ENCODE data around the gene CNTNAP5. TPM values are rescaled to one million over a fixed set of nuclear protein-coding genes. Genes with fewer than 3 reads are reported as not detected.

CNTNAP5 gene
- total and polyA plus RNA-seq, 9 of the 15 experiments (the other 6 are each of a cell fraction or from before 2014, with no cell fraction given), result not detected

DNA sequence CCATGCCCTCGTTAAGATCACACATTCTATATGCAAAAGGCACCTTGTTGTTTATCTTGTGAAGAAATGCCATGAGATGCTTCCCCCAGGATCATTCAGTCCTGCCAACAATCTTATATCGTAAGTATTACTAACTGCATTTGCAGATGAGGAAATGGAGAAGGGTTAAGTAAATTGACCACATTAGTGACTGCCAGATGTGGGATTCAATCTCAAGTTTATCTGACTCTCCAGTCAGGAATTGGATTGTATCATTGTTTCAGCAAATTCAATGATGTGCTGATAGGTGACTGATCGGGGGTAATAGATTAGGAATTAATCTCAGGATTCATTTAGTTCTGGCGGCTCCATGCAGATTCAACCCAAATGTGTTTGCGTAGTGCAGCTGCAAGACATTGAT is 106.2 kb downstream of the CNTNAP5 start (continued):
- TF ChIP-seq, protein P1, sequence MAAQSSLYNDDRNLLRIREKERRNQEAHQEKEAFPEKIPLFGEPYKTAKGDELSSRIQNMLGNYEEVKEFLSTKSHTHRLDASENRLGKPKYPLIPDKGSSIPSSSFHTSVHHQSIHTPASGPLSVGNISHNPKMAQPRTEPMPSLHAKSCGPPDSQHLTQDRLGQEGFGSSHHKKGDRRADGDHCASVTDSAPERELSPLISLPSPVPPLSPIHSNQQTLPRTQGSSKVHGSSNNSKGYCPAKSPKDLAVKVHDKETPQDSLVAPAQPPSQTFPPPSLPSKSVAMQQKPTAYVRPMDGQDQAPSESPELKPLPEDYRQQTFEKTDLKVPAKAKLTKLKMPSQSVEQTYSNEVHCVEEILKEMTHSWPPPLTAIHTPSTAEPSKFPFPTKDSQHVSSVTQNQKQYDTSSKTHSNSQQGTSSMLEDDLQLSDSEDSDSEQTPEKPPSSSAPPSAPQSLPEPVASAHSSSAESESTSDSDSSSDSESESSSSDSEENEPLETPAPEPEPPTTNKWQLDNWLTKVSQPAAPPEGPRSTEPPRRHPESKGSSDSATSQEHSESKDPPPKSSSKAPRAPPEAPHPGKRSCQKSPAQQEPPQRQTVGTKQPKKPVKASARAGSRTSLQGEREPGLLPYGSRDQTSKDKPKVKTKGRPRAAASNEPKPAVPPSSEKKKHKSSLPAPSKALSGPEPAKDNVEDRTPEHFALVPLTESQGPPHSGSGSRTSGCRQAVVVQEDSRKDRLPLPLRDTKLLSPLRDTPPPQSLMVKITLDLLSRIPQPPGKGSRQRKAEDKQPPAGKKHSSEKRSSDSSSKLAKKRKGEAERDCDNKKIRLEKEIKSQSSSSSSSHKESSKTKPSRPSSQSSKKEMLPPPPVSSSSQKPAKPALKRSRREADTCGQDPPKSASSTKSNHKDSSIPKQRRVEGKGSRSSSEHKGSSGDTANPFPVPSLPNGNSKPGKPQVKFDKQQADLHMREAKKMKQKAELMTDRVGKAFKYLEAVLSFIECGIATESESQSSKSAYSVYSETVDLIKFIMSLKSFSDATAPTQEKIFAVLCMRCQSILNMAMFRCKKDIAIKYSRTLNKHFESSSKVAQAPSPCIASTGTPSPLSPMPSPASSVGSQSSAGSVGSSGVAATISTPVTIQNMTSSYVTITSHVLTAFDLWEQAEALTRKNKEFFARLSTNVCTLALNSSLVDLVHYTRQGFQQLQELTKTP (IDR thresholded peaks at IDR 0.05; ENCODE audit: low read depth in 1 of 2, partially characterized antibody in 2 of 2), result no peak

DNA sequence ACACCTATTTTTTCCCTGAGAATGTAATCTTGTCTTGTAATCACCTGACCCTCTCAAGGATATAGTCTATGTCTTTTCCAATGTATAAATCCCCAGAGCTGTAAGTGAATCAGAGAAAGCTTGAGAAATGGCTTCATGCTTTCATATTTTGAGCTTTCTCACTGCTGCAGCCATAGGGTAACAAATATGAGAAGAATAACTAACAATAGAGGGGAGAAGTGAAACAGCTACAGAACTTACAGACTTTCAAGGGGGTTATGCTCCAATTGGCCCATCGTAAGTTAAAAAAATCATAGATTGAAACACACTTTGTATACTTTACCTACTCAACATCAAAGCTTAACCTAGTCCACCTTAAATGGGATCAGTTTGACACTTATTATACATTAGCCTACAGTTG is 111.0 kb downstream of the CNTNAP5 start:
- Histone ChIP-seq H3K4me2 (ENCODE audit: insufficient read depth, low read length) (no peak overlapping the region), H2AFZ (ENCODE audit: low read depth, low read length) (no peak overlapping the region), H3K9me3 (replicated peaks; ENCODE audit: control insufficient read depth, insufficient read depth, low read depth, low read length) (no peaks in the 10 kb centered on the region), H3K9ac (ENCODE audit: insufficient read depth in 1 of 2, low read depth in 2 of 2, low read length in 2 of 2) (no peak overlapping the region), H3K27ac (ENCODE audit: extremely low read depth, low read depth, low read length) (no peak overlapping the region), H3K4me3 (no peak overlapping the region), H3K4me1 (replicated peaks in 1 of 2; ENCODE audit: control insufficient read depth in 2 of 2, insufficient read depth in 2 of 2, low read length in 2 of 2) (no peaks in the 10 kb centered on the region), H3K9me1 (ENCODE audit: control insufficient read depth, insufficient read depth, low read length) (no peaks in the 10 kb centered on the region), H4K20me1 (replicated peaks; ENCODE audit: control insufficient read depth, insufficient read depth, low read length) (no peaks in the 10 kb centered on the region), H3K36me3 (ENCODE audit: control insufficient read depth, insufficient read depth, low read length) (no peaks in the 10 kb centered on the region), H3K79me2 (ENCODE audit: control insufficient read depth, insufficient read depth, low read length) (no peaks in the 10 kb centered on the region), H3K27me3 (ENCODE audit: control insufficient read depth in 2 of 2, insufficient read depth in 2 of 2, low read length in 2 of 2) (no peaks in the 10 kb centered on the region)
- ChIA-PET POLR2A (interaction anchor here (0.7 kb wide), 1 partner anchor 360 kb away, joined by 4 read pairs; no protein-coding TSS in a partner anchor), CTCF (ENCODE audit: low intra/inter-chr PET ratio) (no interaction called here)
- ATAC-seq (no peak), DNase-seq (ENCODE audit: extremely low read depth in 1 of 4, low spot score in 3 of 4) (no peak), FAIRE-seq (no peak)
- BruUV-seq (replicated peaks), result no TSS peak
- in situ Hi-C loops (cut with MboI), result no loop called here
- TF ChIP-seq HDAC1 (IDR thresholded peaks at IDR 0.05) (no peak), E2F3 (CRISPR knock-in tag; IDR thresholded peaks at IDR 0.05) (no peak), NFYB (IDR thresholded peaks at IDR 0.05; ENCODE audit: extremely low read depth, insufficient read length) (no peak)
- TF ChIP-seq, protein P2, sequence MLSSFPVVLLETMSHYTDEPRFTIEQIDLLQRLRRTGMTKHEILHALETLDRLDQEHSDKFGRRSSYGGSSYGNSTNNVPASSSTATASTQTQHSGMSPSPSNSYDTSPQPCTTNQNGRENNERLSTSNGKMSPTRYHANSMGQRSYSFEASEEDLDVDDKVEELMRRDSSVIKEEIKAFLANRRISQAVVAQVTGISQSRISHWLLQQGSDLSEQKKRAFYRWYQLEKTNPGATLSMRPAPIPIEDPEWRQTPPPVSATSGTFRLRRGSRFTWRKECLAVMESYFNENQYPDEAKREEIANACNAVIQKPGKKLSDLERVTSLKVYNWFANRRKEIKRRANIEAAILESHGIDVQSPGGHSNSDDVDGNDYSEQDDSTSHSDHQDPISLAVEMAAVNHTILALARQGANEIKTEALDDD (IDR thresholded peaks at IDR 0.05), result no peak
- TF ChIP-seq, protein P3, sequence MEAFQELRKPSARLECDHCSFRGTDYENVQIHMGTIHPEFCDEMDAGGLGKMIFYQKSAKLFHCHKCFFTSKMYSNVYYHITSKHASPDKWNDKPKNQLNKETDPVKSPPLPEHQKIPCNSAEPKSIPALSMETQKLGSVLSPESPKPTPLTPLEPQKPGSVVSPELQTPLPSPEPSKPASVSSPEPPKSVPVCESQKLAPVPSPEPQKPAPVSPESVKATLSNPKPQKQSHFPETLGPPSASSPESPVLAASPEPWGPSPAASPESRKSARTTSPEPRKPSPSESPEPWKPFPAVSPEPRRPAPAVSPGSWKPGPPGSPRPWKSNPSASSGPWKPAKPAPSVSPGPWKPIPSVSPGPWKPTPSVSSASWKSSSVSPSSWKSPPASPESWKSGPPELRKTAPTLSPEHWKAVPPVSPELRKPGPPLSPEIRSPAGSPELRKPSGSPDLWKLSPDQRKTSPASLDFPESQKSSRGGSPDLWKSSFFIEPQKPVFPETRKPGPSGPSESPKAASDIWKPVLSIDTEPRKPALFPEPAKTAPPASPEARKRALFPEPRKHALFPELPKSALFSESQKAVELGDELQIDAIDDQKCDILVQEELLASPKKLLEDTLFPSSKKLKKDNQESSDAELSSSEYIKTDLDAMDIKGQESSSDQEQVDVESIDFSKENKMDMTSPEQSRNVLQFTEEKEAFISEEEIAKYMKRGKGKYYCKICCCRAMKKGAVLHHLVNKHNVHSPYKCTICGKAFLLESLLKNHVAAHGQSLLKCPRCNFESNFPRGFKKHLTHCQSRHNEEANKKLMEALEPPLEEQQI (IDR thresholded peaks at IDR 0.05), result no peak
- WGBS (ENCODE audit: insufficient coverage, low coverage, missing lambda C conversion rate), result 5% methylated on average over 1 of the region's 1 CpG
- intact Hi-C loops (cut with micrococcal nuclease), result no loop called here

All from K562 (cell line).